Naive thymus-derived CD4-positive, alpha-beta T cell (primary cell): Measurements from ENCODE around the gene C11orf91. TPM values are rescaled to one million over a fixed set of nuclear protein-coding genes. Genes with fewer than 3 reads are reported as not detected.

ENCODE experiments used
- ATAC-seq: fragments of 150-1000 bp; cut with Tn5 transposase; 2 replicates; pipeline ENCODE4 v1.10.0; 2021; ENCODE audit warnings: mild to moderate bottlenecking, moderate library complexity
- CTCF ChIA-PET: fragments of 350-600 bp; sonication (Branson Sonifier 250); formaldehyde crosslinking; loops from one replicate; lab custom pipeline; 2021; ENCODE audit warnings: antibody characterized with exemption; lab: Charles Lee
- POLR2A ChIA-PET: fragments of 350-600 bp; sonication (Branson Sonifier 250); formaldehyde crosslinking; loops from one replicate; lab custom pipeline; 2021; ENCODE audit warnings: antibody characterized with exemption, inconsistent platforms; lab: Charles Lee
- DNase-seq, 9 donors: peaks; one replicate each; pipeline versions ENCODE4 v3.0.0 to v3.0.0-alpha.2; 2020 to 2022; ENCODE audit warnings: mixed read lengths in 1 of 9
- H3K27ac ChIP-seq: one replicate; pipeline ENCODE4 v1.7.0; 2013; ENCODE audit warnings: mild to moderate bottlenecking, low read depth, low read length, moderate library complexity
- H3K27me3 ChIP-seq, 2 donors: one replicate each; pipeline ENCODE4 v1.7.0; 2013; ENCODE audit warnings: low read length in 2 of 2, mild to moderate bottlenecking in 2 of 2, moderate library complexity in 2 of 2; ENCODE audit not compliant: control insufficient read depth in 2 of 2, insufficient read depth in 2 of 2
- H3K36me3 ChIP-seq, 3 experiments: 1 replicate in 2 of 3; 2 replicates in 1 of 3; pipeline ENCODE4 v1.7.0; 2013; ENCODE audit warnings: low read length in 3 of 3, mild to moderate bottlenecking in 3 of 3, moderate library complexity in 1 of 3; ENCODE audit not compliant: insufficient read depth in 3 of 3, control insufficient read depth in 2 of 3
- H3K4me1 ChIP-seq, 2 donors: one replicate each; pipeline ENCODE4 v1.7.0; 2013; ENCODE audit warnings: low read length in 2 of 2, mild to moderate bottlenecking in 2 of 2, moderate library complexity in 1 of 2; ENCODE audit not compliant: control insufficient read depth in 2 of 2, insufficient read depth in 2 of 2
- H3K4me3 ChIP-seq: 2 replicates; pipeline ENCODE4 v1.7.0; 2013; ENCODE audit warnings: mild to moderate bottlenecking, low read length
- H3K9me3 ChIP-seq, 3 experiments: 1 replicate in 2 of 3; 2 replicates in 1 of 3; pipeline ENCODE4 v1.7.0; 2013; ENCODE audit warnings: low read length in 3 of 3; ENCODE audit not compliant: control insufficient read depth in 2 of 3
- H3K27ac Mint-ChIP-seq, 9 donors: one replicate each; pipeline ENCODE4 v1.8.0; 2020 to 2022; ENCODE audit warnings: mixed read lengths in 9 of 9, mild to moderate bottlenecking in 8 of 9, moderate library complexity in 5 of 9, inconsistent platforms in 2 of 9
- H3K27me3 Mint-ChIP-seq, 5 donors: one replicate each; pipeline ENCODE4 v1.8.0; 2021 to 2022; ENCODE audit warnings: mixed read lengths in 5 of 5, mild to moderate bottlenecking in 1 of 5
- H3K36me3 Mint-ChIP-seq, 5 donors: one replicate each; pipeline ENCODE4 v1.8.0; 2020 to 2022; ENCODE audit warnings: mixed read lengths in 5 of 5, mild to moderate bottlenecking in 3 of 5, inconsistent platforms in 1 of 5
- H3K4me1 Mint-ChIP-seq, 7 donors: one replicate each; pipeline ENCODE4 v1.8.0; 2020 to 2022; ENCODE audit warnings: mixed read lengths in 7 of 7, mild to moderate bottlenecking in 3 of 7, inconsistent platforms in 1 of 7
- H3K4me3 Mint-ChIP-seq, 10 donors: one replicate each; pipeline ENCODE4 v1.8.0; 2020 to 2022; ENCODE audit warnings: mild to moderate bottlenecking in 10 of 10, mixed read lengths in 10 of 10, moderate library complexity in 6 of 10, inconsistent platforms in 2 of 10
- H3K9me3 Mint-ChIP-seq, 11 donors: one replicate each; pipeline ENCODE4 v1.8.0; 2020 to 2022; ENCODE audit warnings: mixed read lengths in 11 of 11, mild to moderate bottlenecking in 4 of 11, inconsistent platforms in 1 of 11, moderate library complexity in 1 of 11
- intact Hi-C, 2 donors: fragments of 100-400 bp; cut with micrococcal nuclease; formaldehyde crosslinking; loops; one replicate each; pipeline ENCODE4 v1.15.1; 2023
- polyA plus RNA-seq, 2 donors: library from polyadenylated mRNA; unstranded; fragments of 300-500 nt; fragmentation: Illumina TruSeq; gene quantifications; one replicate each; pipeline ENCODE4 v1.2.3, GENCODE V29; 2021
- total RNA-seq, 6 experiments: library from RNA in 5 of 6; stranded (reverse) in 5 of 6; gene quantifications; 1 replicate in 5 of 6; 2 replicates in 1 of 6; pipeline ENCODE4 v1.2.3 and lab custom pipeline; 2021 to 2026

Gene C11orf91
- total and polyA plus RNA-seq, 7 experiments from 2014 or later, result not detected

DNA sequence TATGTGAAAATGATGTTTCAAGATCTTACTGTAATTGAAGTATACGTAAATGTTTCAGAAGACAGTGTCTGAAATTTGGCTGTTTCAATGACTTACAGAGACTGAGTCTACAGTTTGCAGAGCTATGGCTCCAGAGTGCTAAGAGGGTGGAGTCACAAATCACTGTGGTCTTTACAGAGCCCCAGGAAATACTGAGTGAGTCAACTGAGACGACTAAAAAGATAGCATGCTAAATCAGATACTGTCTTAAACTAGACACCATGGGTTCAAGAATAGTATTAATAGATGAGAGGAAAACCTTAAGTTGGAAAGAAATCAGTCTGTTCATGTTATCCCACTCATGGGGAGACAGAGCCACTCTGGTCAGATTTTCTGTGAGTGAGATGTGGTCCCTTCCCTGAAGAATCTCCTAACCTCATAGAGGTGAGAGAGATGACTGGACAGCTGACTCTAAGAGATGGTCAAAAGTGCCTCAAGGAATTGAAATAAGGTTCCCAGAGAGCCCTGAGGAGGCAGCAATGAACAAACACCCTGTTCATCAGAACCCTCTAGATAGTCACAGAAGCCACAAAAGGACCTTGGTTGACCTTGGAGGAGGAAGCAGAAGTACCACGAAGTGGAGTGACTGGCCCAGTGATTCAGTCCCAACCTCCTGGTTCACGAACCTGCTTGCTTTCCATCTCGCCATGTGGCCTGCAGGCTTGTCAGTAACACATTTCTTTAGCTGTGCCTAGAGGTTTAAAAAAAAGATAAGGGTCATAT lies 30.2 kb downstream of the C11orf91 start:
- no peak for ATAC-seq
- Mint-ChIP-seq H3K27me3 (peaks cover 0 to 12% (median 5%) of the 10 kb centered on the region in 5 donors), H3K9me3 (no peaks in the 10 kb centered on the region), H3K4me1 (peaks cover 0 to 4% (median 0%) of the 10 kb centered on the region in 7 donors), H3K27ac (no peak overlapping the region), H3K4me3 (no peak overlapping the region), H3K36me3 (peaks cover 0 to 4% (median 0%) of the 10 kb centered on the region in 5 donors)
- Histone ChIP-seq H3K36me3 (no peaks in the 10 kb centered on the region), H3K27me3 (no peaks in the 10 kb centered on the region), H3K27ac (no peak overlapping the region), H3K4me1 (no peaks in the 10 kb centered on the region), H3K4me3 (no peak overlapping the region), H3K9me3 (no peaks in the 10 kb centered on the region)
- intact Hi-C loops, result no loop called here
- CTCF ChIA-PET, result no interaction called here
- no peak for DNase-seq
- POLR2A ChIA-PET, result no interaction called here

DNA sequence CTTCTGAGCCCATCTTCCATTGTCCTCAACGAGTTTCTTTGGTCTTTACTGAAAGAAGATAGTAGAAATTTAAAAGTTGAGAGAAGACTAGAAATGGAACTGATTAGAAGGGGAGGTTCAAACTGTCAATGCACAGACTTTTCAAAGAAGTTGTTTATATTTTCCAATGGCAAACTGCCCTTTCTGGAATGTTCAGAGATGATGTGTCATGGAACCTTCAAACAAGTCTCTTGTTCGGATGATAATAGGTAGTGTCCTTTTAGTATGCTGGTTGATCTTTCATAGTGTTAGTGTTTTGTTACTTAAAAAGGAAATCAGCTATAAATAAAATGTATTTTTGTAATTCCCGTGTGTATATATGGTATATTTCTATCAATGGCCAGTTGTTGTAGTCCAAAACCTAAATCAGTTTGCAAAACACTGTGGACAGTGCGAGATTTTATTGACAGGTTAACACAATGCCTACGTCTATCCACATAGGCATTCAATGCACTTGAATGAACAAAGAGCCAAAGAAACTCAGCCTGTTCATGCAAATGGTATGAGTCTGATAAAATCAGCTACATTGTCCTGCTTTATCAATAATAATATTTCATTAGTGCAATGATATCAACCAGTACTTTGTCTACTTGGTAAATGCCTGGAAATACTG lies 30.9 kb downstream of the C11orf91 start:
- H3K4me3 Mint-ChIP-seq, result no peak overlapping the region
- CTCF ChIA-PET, result no interaction called here
- peaks cover 0 to 4% (median 0%) of the 10 kb centered on the region in 5 donors for H3K36me3 Mint-ChIP-seq

DNA sequence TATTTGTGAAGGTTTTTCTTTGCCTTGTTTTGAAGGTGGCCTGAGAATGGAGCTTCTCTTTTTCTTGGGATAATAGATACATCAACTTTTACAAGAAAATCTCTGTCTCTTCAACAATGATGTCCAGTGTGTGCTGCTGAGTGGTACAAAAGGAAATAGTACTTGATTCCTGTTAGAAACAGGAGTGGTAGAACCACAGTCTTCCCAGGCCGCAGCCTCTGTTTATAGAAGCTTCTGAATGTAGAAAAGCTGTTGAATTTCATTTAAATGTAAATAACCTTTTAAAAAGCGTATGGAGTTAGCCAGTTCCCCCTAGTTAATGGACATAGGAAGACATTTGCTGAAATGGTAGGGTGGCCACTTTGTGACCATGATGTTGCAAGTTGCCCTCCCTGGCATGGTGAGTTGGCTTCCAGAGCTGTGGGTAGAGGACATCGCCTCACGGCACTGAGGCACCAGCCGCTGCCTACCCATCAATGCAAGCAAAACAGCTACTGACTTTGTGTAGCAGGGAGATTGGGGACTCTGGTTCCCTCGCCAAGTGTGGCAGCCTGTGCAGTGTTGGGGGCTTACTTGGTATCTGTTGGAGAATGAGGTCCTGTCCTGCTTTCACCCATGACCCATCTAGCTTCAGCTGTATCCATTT lies 31.6 kb downstream of the C11orf91 start:
- no peaks in the 10 kb centered on the region for H3K4me1 ChIP-seq
- no peaks in the 10 kb centered on the region for H3K9me3 ChIP-seq
- CTCF ChIA-PET, result no interaction called here
- H3K4me3 ChIP-seq, result no peak overlapping the region
- no peak overlapping the region for H3K27ac ChIP-seq
- Mint-ChIP-seq H3K4me3 (no peak overlapping the region), H3K9me3 (no peaks in the 10 kb centered on the region), H3K27me3 (peaks cover 0 to 15% (median 5%) of the 10 kb centered on the region in 5 donors), H3K4me1 (peaks cover 0 to 4% (median 0%) of the 10 kb centered on the region in 7 donors), H3K36me3 (peaks cover 0 to 4% (median 0%) of the 10 kb centered on the region in 5 donors), H3K27ac (no peak overlapping the region)
- DNase-seq (no peak), ATAC-seq (no peak)
- intact Hi-C loops, result no loop called here
- H3K27me3 ChIP-seq, result no peaks in the 10 kb centered on the region
- no peaks in the 10 kb centered on the region for H3K36me3 ChIP-seq
- POLR2A ChIA-PET, result no interaction called here

More for the DNA sequence above, 30.9 kb downstream of the C11orf91 start:
- peaks cover 0 to 4% (median 0%) of the 10 kb centered on the region in 7 donors for H3K4me1 Mint-ChIP-seq
- intact Hi-C loops, result no loop called here
- H3K9me3 ChIP-seq, result no peaks in the 10 kb centered on the region
- H3K27me3 ChIP-seq, result no peaks in the 10 kb centered on the region
- H3K27me3 Mint-ChIP-seq, result peaks cover 0 to 15% (median 5%) of the 10 kb centered on the region in 5 donors
- no peak overlapping the region for H3K4me3 ChIP-seq
- H3K4me1 ChIP-seq, result no peaks in the 10 kb centered on the region
- no peaks in the 10 kb centered on the region for H3K36me3 ChIP-seq
- no peak overlapping the region for H3K27ac Mint-ChIP-seq
- ATAC-seq (no peak), DNase-seq (no peak)
- POLR2A ChIA-PET, result no interaction called here
- H3K27ac ChIP-seq, result no peak overlapping the region
- no peaks in the 10 kb centered on the region for H3K9me3 Mint-ChIP-seq

DNA sequence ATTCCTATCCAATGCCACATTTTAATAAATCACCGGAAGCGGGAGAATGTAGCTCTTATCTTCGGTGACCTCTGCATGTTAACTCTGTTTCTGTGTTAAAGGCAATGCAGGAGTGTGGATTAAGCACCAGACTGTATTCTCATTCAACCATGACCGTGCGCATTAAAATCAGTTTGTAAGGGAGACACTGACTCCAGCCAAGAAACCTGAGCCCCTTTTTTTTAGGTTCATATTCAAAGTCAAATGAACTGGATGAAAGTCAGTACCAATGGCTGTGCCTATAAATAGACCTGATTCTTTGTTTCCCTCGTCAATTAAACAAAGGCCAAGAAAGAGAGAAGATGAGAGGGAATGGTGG lies 32.2 kb downstream of the C11orf91 start:
- no peak for ATAC-seq
- Histone ChIP-seq H3K27ac (no peak overlapping the region), H3K27me3 (no peaks in the 10 kb centered on the region), H3K9me3 (no peaks in the 10 kb centered on the region), H3K4me1 (no peaks in the 10 kb centered on the region), H3K36me3 (no peaks in the 10 kb centered on the region), H3K4me3 (no peak overlapping the region)
- Mint-ChIP-seq H3K9me3 (no peaks in the 10 kb centered on the region), H3K4me3 (no peak overlapping the region), H3K4me1 (peaks cover 0 to 4% (median 0%) of the 10 kb centered on the region in 7 donors), H3K27ac (no peak overlapping the region), H3K36me3 (peaks cover 0 to 4% (median 0%) of the 10 kb centered on the region in 5 donors), H3K27me3 (peaks cover 0 to 15% (median 5%) of the 10 kb centered on the region in 5 donors)
- ChIA-PET CTCF (no interaction called here), POLR2A (no interaction called here)
- intact Hi-C loops, result no loop called here
- no peak for DNase-seq

DNA sequence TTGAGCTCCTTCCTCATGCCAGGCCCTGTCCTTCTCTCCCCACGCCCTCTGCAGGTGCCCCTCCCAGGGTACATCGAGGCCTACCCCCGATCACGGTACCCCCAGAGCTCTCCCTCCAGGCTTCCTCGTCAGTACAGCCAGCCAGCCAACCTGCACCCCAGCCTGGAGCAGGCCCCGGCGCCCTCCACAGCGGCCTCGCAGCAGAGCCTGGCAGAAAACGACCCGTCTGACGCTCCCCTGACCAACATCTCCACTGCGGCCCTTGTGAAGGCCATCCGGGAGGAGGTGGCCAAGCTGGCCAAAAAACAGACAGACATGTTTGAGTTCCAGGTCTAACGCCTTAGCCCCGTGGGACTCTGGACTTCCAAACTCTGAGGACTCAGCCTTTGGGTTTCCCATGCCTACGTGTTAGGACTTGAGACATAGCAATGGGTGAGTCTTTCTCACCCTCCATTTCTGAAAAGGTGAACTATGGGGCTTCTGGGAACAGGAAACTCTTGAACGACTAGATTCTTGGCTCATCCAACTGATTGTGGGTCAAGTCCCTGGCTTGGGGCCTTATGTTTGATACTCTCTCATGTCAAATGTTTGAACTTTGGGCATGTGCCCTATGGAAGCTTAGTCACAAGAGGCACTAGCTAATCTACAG lies 32.7 kb downstream of the C11orf91 start:
- peaks cover 0 to 4% (median 0%) of the 10 kb centered on the region in 5 donors for H3K36me3 Mint-ChIP-seq
- H3K27me3 ChIP-seq, result no peaks in the 10 kb centered on the region
- H3K9me3 ChIP-seq, result no peaks in the 10 kb centered on the region
- DNase-seq, result no peak
- peaks cover 0 to 4% (median 0%) of the 10 kb centered on the region in 7 donors for H3K4me1 Mint-ChIP-seq
- intact Hi-C loops, result no loop called here
- POLR2A ChIA-PET, result no interaction called here
- H3K36me3 ChIP-seq, result no peaks in the 10 kb centered on the region
- peaks cover 0 to 15% (median 5%) of the 10 kb centered on the region in 5 donors for H3K27me3 Mint-ChIP-seq
- no peaks in the 10 kb centered on the region for H3K4me1 ChIP-seq
- CTCF ChIA-PET, result no interaction called here
- H3K27ac Mint-ChIP-seq, result no peak overlapping the region
- H3K27ac ChIP-seq, result no peak overlapping the region
- no peak overlapping the region for H3K4me3 Mint-ChIP-seq
- H3K4me3 ChIP-seq, result no peak overlapping the region
- no peaks in the 10 kb centered on the region for H3K9me3 Mint-ChIP-seq
- no peak for ATAC-seq

DNA sequence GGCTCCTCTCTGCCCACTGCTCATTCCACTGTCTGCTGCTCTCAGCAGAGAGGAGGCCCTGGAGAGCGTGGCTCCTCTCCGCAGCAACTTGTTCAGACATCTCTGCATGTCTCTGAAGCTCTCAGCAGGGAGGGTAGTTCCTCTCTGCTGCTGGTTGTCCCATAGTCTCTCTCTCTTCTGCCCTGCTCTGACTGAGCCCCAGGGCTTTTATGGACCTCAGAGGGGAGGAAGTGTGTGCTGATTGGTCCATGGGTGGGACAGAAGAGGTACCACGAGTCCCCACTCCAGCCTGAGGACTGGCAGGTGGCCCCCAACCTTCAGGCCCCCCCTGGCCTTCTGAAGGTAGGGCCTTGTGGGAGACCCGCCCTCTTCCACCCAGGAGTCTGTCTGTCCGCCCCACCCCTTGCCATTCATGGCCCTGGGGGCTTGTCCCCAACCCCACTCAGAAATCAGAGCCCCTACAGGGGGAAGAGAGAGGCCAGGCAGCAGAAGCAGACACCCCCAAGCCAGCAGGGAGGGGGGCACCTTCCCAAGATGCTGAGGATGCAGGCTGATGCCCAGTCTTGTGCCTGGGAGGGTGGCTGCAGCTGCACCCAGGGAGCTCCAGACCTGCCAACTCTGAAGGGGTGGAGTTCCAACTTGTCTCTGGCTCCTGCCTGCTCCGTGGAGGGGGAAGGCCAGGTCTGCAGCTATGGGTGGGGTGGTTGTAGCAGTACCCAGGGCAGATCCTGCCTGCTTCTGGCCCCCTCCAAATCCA lies 35.1 kb downstream of the C11orf91 start:
- CTCF ChIA-PET, result no interaction called here
- Mint-ChIP-seq H3K9me3 (no peaks in the 10 kb centered on the region), H3K27ac (no peak overlapping the region), H3K4me1 (peaks cover 0 to 4% (median 0%) of the 10 kb centered on the region in 7 donors), H3K27me3 (peaks cover 3 to 15% (median 6%) of the 10 kb centered on the region in 5 donors), H3K4me3 (no peak overlapping the region), H3K36me3 (peaks cover 0 to 4% (median 0%) of the 10 kb centered on the region in 5 donors)
- H3K9me3 ChIP-seq, result no peaks in the 10 kb centered on the region
- no peaks in the 10 kb centered on the region for H3K4me1 ChIP-seq
- DNase-seq (no peak), ATAC-seq (no peak)
- intact Hi-C loops, result no loop called here
- no peak overlapping the region for H3K4me3 ChIP-seq
- no peak overlapping the region for H3K27ac ChIP-seq
- peaks cover 0 to 3% of the 10 kb centered on the region in 2 donors for H3K27me3 ChIP-seq
- POLR2A ChIA-PET, result no interaction called here
- no peaks in the 10 kb centered on the region for H3K36me3 ChIP-seq
